Spleen (tissue), 7 donors: Measurements from ENCODE around the gene PLEKHM2.

ENCODE experiments used
- POLR2A ChIP-seq, 3 donors: fragments of 450-650 bp; IDR thresholded peaks; one replicate each; pipeline ENCODE4 v1.5.1; 2017; ENCODE audit warnings: antibody characterized with exemption in 3 of 3, mild to moderate bottlenecking in 1 of 3
- POLR2AphosphoS5 ChIP-seq, 3 donors: sonication (generic); formaldehyde crosslinking; IDR thresholded peaks; one replicate each; pipeline ENCODE4 v1.5.1; 2017; ENCODE audit warnings: antibody characterized with exemption in 3 of 3
- TF ChIP-seq, protein P1 (sequence below), 11 experiments: fragments of 200-600 bp in 7 of 11; fragments of 450-650 bp in 4 of 11; sonication (generic) in 4 of 11; IDR thresholded peaks in 8 of 11; conservative IDR thresholded peaks in 3 of 11; 1 replicate in 7 of 11; 2 replicates in 4 of 11; pipeline versions ENCODE4 v1.4.0 to v1.8.0; 2016 to 2021; ENCODE audit warnings: antibody characterized with exemption in 11 of 11, inconsistent platforms in 4 of 11, mild to moderate bottlenecking in 1 of 11
- donor health status: DM: no; HTN: no; CAD: no; lungs with moderate emphysema.
- donor health status: DM: no; HTN: no; CAD: no.
- donor health status: DM: no; HTN: no; CAD: no.

DNA sequence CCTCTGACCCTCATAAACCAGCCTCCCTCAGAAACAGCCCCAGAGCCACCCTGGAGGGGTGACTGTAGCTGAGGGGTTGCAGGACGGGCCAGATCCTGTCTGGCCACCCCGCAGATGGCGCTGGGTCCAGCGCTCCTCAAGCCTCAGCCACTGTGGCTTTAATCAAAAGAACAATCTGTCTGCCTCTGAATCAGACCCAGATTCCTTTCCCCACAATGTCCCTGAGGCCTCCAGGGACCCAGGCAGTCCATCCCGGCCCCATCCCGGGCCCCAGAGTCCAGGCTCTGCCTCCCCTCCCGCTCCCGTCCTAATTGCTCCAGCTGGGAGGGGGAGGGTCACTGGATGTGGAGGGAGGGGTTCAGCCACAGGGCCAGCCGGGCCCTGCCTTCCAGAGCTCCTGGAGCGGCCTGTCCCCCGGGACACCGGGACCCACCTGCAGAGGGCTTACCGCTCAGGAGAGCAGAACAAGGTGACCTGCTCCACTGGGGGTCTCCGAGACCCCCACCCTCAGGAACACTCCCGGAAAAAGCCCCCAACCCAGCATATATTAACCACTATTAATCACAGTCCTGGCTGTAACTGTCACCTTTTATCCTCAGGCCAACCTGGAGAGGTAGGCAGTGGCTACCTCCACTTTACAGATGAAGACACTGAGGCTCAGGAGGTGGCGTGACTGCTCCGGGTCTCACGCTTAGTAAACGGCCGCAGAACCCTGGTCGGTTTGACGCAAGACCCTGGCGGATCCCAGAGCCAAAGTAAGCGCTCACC is 73.6 kb downstream of the PLEKHM2 start:
- TF ChIP-seq POLR2AphosphoS5 (IDR thresholded peaks at IDR 0.05) = no peak
- TF ChIP-seq, protein P1, sequence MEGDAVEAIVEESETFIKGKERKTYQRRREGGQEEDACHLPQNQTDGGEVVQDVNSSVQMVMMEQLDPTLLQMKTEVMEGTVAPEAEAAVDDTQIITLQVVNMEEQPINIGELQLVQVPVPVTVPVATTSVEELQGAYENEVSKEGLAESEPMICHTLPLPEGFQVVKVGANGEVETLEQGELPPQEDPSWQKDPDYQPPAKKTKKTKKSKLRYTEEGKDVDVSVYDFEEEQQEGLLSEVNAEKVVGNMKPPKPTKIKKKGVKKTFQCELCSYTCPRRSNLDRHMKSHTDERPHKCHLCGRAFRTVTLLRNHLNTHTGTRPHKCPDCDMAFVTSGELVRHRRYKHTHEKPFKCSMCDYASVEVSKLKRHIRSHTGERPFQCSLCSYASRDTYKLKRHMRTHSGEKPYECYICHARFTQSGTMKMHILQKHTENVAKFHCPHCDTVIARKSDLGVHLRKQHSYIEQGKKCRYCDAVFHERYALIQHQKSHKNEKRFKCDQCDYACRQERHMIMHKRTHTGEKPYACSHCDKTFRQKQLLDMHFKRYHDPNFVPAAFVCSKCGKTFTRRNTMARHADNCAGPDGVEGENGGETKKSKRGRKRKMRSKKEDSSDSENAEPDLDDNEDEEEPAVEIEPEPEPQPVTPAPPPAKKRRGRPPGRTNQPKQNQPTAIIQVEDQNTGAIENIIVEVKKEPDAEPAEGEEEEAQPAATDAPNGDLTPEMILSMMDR (IDR thresholded peaks at IDR 0.05 in 8 of 11, conservative IDR thresholded peaks at IDR 0.05 in 3 of 11) = no peak
- TF ChIP-seq POLR2A (IDR thresholded peaks at IDR 0.05) = no peak
